B cell (primary cell): ENCODE measurements around the gene WNT16. TPM values are rescaled to one million over a fixed set of nuclear protein-coding genes. Genes with fewer than 3 reads are reported as not detected.

Experiments
- polyA plus RNA-seq: library from polyadenylated mRNA; depleted of rRNA; stranded (reverse); fragments of >200 nt; gene quantifications from 2 replicates; pipeline ENCODE4 v1.2.3, GENCODE V29; 2012
- total RNA-seq, 2 donors: library from RNA; stranded (reverse); fragments of 120-200 nt in 1 of 2; gene quantifications; 1 replicate in 1 of 2; 2 replicates in 1 of 2; pipeline versions ENCODE4 v1.2.3 to v1.2.4, GENCODE V29; 2013 to 2022

WNT16 gene
- total and polyA plus RNA-seq, 2 donors (not counting 1 experiment from before 2014, with no cell fraction given): 4.2 to 6.9 TPM

Other genes starting within 250 kb of the WNT16 start
- 73.1 and 75.4 TPM in 2 replicates for gene FAM3C, start 67.3 kb downstream of the WNT16 start, total RNA-seq
- 38.7 and 54.3 TPM in 2 replicates for gene FAM3C, start 67.3 kb downstream of the WNT16 start, polyA plus RNA-seq